ENCODE data around the gene CCDC60. TPM values are rescaled to one million over a fixed set of nuclear protein-coding genes. Genes with fewer than 3 reads are reported as not detected.

Gene CCDC60
- total RNA-seq, 6 donors from 2014 or later = 0.76 to 12.5 (median 2.3) TPM; not detected in 1

GRCh38 chr12:119299130-119299529 lies 35.4 kb upstream of the CCDC60 start:
- no peaks in the 10 kb centered on the region for H3K27me3 ChIP-seq
- H3K4me1 ChIP-seq = no peaks in the 10 kb centered on the region
- no peak overlapping the region for H3K4me3 ChIP-seq
- DNase-seq (no peak), ATAC-seq (ENCODE audit: low FRiP score in 2 of 2) (no peak)
- H3K9me3 ChIP-seq = no peaks in the 10 kb centered on the region
- no peak overlapping the region for H3K27ac ChIP-seq
- TF ChIP-seq POLR2A (IDR thresholded peaks at IDR 0.05) = no peak
- TF ChIP-seq EP300 (IDR thresholded peaks at IDR 0.05) = no peak
- TF ChIP-seq CTCF (IDR thresholded peaks at IDR 0.05) = no peak
- no peak for TF ChIP-seq POLR2AphosphoS5 (IDR thresholded peaks at IDR 0.05)
- no peaks in the 10 kb centered on the region for H3K36me3 ChIP-seq

- 57 to 67% methylated on average over 9 of the region's 9 CpGs for WGBS, 2 donors
- DNase-seq = no peak
Observed at GRCh38 chr12:119301379-119301778, 33.1 kb upstream of the CCDC60 start.

GRCh38 chr12:119302451-119303080 lies 32.0 kb upstream of the CCDC60 start:
- Histone ChIP-seq H3K27ac (no peak overlapping the region), H3K9me3 (no peaks in the 10 kb centered on the region), H3K27me3 (no peaks in the 10 kb centered on the region), H3K4me3 (no peak overlapping the region), H3K36me3 (no peaks in the 10 kb centered on the region), H3K4me1 (no peaks in the 10 kb centered on the region)
- ATAC-seq (ENCODE audit: low FRiP score in 2 of 2) (no peak), DNase-seq (no peak)
- WGBS, 2 donors = 61 to 70% methylated on average over 7 of the region's 7 CpGs
- no peak for TF ChIP-seq EP300 (IDR thresholded peaks at IDR 0.05)
- TF ChIP-seq CTCF (IDR thresholded peaks at IDR 0.05) = no peak
- TF ChIP-seq POLR2A (IDR thresholded peaks at IDR 0.05) = no peak
- TF ChIP-seq POLR2AphosphoS5 (IDR thresholded peaks at IDR 0.05) = no peak

More at GRCh38 chr12:119301379-119301778, 33.1 kb upstream of the CCDC60 start:
- H3K4me1 ChIP-seq = no peaks in the 10 kb centered on the region
- H3K4me3 ChIP-seq = no peak overlapping the region
- no peak for ATAC-seq (ENCODE audit: low FRiP score in 2 of 2)
- no peaks in the 10 kb centered on the region for H3K27me3 ChIP-seq
- H3K27ac ChIP-seq = no peak overlapping the region
- no peaks in the 10 kb centered on the region for H3K36me3 ChIP-seq
- no peaks in the 10 kb centered on the region for H3K9me3 ChIP-seq
- TF ChIP-seq POLR2AphosphoS5 (IDR thresholded peaks at IDR 0.05) (no peak), CTCF (IDR thresholded peaks at IDR 0.05) (no peak), EP300 (IDR thresholded peaks at IDR 0.05) (no peak), POLR2A (IDR thresholded peaks at IDR 0.05) (no peak)

GRCh38 chr12:119306593-119306992 lies 27.9 kb upstream of the CCDC60 start:
- no peak overlapping the region for H3K4me3 ChIP-seq
- TF ChIP-seq EP300 (IDR thresholded peaks at IDR 0.05) (no peak), CTCF (IDR thresholded peaks at IDR 0.05) (no peak), POLR2A (IDR thresholded peaks at IDR 0.05) (no peak), POLR2AphosphoS5 (IDR thresholded peaks at IDR 0.05) (no peak)

GRCh38 chr12:119307747-119308146 lies 26.8 kb upstream of the CCDC60 start:
- DNase-seq = no peak
- Histone ChIP-seq H3K4me1 (no peaks in the 10 kb centered on the region), H3K27me3 (no peaks in the 10 kb centered on the region), H3K27ac (no peak overlapping the region), H3K9me3 (no peaks in the 10 kb centered on the region), H3K36me3 (no peaks in the 10 kb centered on the region), H3K4me3 (no peak overlapping the region)
- 84 to 87% methylated on average over 2 of the region's 2 CpGs for WGBS, 2 donors
- no peak for ATAC-seq (ENCODE audit: low FRiP score in 2 of 2)
- TF ChIP-seq POLR2A (IDR thresholded peaks at IDR 0.05) = no peak
- TF ChIP-seq EP300 (IDR thresholded peaks at IDR 0.05) = no peak
- no peak for TF ChIP-seq CTCF (IDR thresholded peaks at IDR 0.05)
- no peak for TF ChIP-seq POLR2AphosphoS5 (IDR thresholded peaks at IDR 0.05)

More at GRCh38 chr12:119306593-119306992, 27.9 kb upstream of the CCDC60 start:
- Histone ChIP-seq H3K27ac (no peak overlapping the region), H3K4me1 (no peaks in the 10 kb centered on the region), H3K36me3 (no peaks in the 10 kb centered on the region), H3K27me3 (no peaks in the 10 kb centered on the region), H3K9me3 (no peaks in the 10 kb centered on the region)
- DNase-seq (no peak), ATAC-seq (ENCODE audit: low FRiP score in 2 of 2) (no peak)
- 83 to 90% methylated on average over 6 of the region's 6 CpGs for WGBS, 2 donors
